NB4 (cell line): ENCODE data around the gene TMPRSS3.

ENCODE experiments used
- CTCF ChIP-seq: IDR thresholded peaks from one replicate; pipeline ENCODE4 v1.5.1; 2012; ENCODE audit warnings: low read depth, low read length
- POLR2A ChIP-seq: IDR thresholded peaks from 2 replicates; pipeline ENCODE4 v1.6.1; 2011; ENCODE audit warnings: mild to moderate bottlenecking; ENCODE audit not compliant: insufficient read length; ENCODE audit errors: extremely low read depth

- TF ChIP-seq CTCF (no peak), POLR2A (no peak)
Measured at GRCh38 chr21:42439284-42440186, 43.7 kb upstream of the TMPRSS3 start.
